Neural progenitor cell (in vitro differentiated cells): Measurements from ENCODE around the gene PCSK9. TPM values are rescaled to one million over a fixed set of nuclear protein-coding genes. Genes with fewer than 3 reads are reported as not detected.

Source experiments
- DNase-seq: peaks from one replicate; pipeline ENCODE4 v3.0.0-alpha.2; 2016; ENCODE audit warnings: low spot score
- H2AFZ ChIP-seq: fragments of 200-600 bp; sonication (generic); replicated peaks from 2 replicates; pipeline ENCODE4 v1.6.1; 2016; ENCODE audit warnings: antibody characterized with exemption
- H3F3A ChIP-seq: fragments of 200-600 bp; sonication (generic); 2 replicates; pipeline ENCODE4 v1.6.1; 2016; ENCODE audit warnings: antibody characterized with exemption, low read depth
- H3K27ac ChIP-seq: fragments of 200-600 bp; sonication (generic); 2 replicates; pipeline ENCODE4 v1.5.1; 2016; ENCODE audit warnings: mild to moderate bottlenecking
- H3K27me3 ChIP-seq: fragments of 200-600 bp; sonication (generic); 2 replicates; pipeline ENCODE4 v1.6.1; 2016; ENCODE audit warnings: mild to moderate bottlenecking, moderate library complexity
- H3K36me3 ChIP-seq: fragments of 200-600 bp; sonication (generic); 2 replicates; pipeline ENCODE4 v1.5.1; 2016
- H3K4me1 ChIP-seq: fragments of 200-600 bp; sonication (generic); 2 replicates; pipeline ENCODE4 v1.6.1; 2016; ENCODE audit warnings: mixed run types
- H3K4me2 ChIP-seq: fragments of 200-600 bp; sonication (generic); 2 replicates; pipeline ENCODE4 v1.6.1; 2016
- H3K4me3 ChIP-seq: fragments of 200-600 bp; sonication (generic); 2 replicates; pipeline ENCODE4 v1.5.1; 2016
- H3K79me2 ChIP-seq: fragments of 200-600 bp; sonication (generic); 2 replicates; pipeline ENCODE4 v1.6.1; 2016; ENCODE audit warnings: low read depth
- H3K9ac ChIP-seq: fragments of 200-600 bp; sonication (generic); 2 replicates; pipeline ENCODE4 v1.6.1; 2016
- H3K9me3 ChIP-seq: fragments of 200-600 bp; sonication (generic); 2 replicates; pipeline ENCODE4 v1.5.1; 2016; ENCODE audit warnings: low read depth
- H4K20me1 ChIP-seq: fragments of 200-600 bp; sonication (generic); 2 replicates; pipeline ENCODE4 v1.6.1; 2016; ENCODE audit warnings: low read depth
- H3K27ac Mint-ChIP-seq: 3 replicates; pipeline ENCODE4 v1.8.0; 2021; ENCODE audit warnings: mixed read lengths
- H3K27me3 Mint-ChIP-seq: 2 replicates; pipeline ENCODE4 v1.8.0; 2022; ENCODE audit warnings: low read depth, mild to moderate bottlenecking, inconsistent platforms, moderate library complexity, mixed read lengths; ENCODE audit not compliant: insufficient read depth
- H3K36me3 Mint-ChIP-seq: 3 replicates; pipeline ENCODE4 v1.8.0; 2021; ENCODE audit warnings: mixed read lengths
- H3K4me1 Mint-ChIP-seq: 3 replicates; pipeline ENCODE4 v1.8.0; 2021; ENCODE audit warnings: mixed read lengths
- H3K4me3 Mint-ChIP-seq: 3 replicates; pipeline ENCODE4 v1.8.0; 2021; ENCODE audit warnings: mild to moderate bottlenecking, moderate library complexity, mixed read lengths
- H3K9me3 Mint-ChIP-seq: 3 replicates; pipeline ENCODE4 v1.8.0; 2020; ENCODE audit warnings: mixed read lengths
- CTCF ChIP-seq: fragments of 200-600 bp; sonication (generic); IDR thresholded peaks from 2 replicates; pipeline ENCODE4 v1.5.1; 2017; ENCODE audit warnings: antibody characterized with exemption, mild to moderate bottlenecking
- EZH2 ChIP-seq: fragments of 200-600 bp; sonication (generic); IDR thresholded peaks from 2 replicates; pipeline ENCODE4 v1.6.1; 2017; ENCODE audit warnings: antibody characterized with exemption, mild to moderate bottlenecking, moderate library complexity
- EZH2phosphoT487 ChIP-seq: fragments of 200-600 bp; sonication (generic); IDR thresholded peaks from 2 replicates; pipeline ENCODE4 v1.6.1; 2017; ENCODE audit warnings: antibody characterized with exemption
- total RNA-seq: library from RNA; depleted of rRNA; stranded (reverse); fragments of >200 nt; gene quantifications from 2 replicates; pipeline ENCODE4 v1.2.3, GENCODE V29; 2015; ENCODE audit warnings: low replicate concordance

Gene PCSK9
- total RNA-seq, 1 donor from 2014 or later: 4.5 TPM

- H3K27ac ChIP-seq: no peak overlapping the region
Measured at GRCh38 chr1:55000110-55001085, 39.0 kb upstream of the PCSK9 start.

GRCh38 chr1:55001311-55001710 lies 38.0 kb upstream of the PCSK9 start:
- Histone ChIP-seq H3K9ac (no peak overlapping the region), H3K9me3 (no peaks in the 10 kb centered on the region), H2AFZ (no peak overlapping the region), H4K20me1 (peaks cover 2% of the 10 kb centered on the region), H3K4me1 (peaks cover 6% of the 10 kb centered on the region), H3K27me3 (peaks cover 56% of the 10 kb centered on the region), H3K27ac (no peak overlapping the region), H3F3A (peaks cover 9% of the 10 kb centered on the region), H3K36me3 (no peaks in the 10 kb centered on the region), H3K79me2 (no peaks in the 10 kb centered on the region), H3K4me3 (no peak overlapping the region), H3K4me2 (no peak overlapping the region)
- H3K27ac Mint-ChIP-seq: no peak overlapping the region
- no peak overlapping the region for H3K4me3 Mint-ChIP-seq
- peaks cover 12% of the 10 kb centered on the region for H3K4me1 Mint-ChIP-seq
- H3K9me3 Mint-ChIP-seq: no peaks in the 10 kb centered on the region
- no peak for DNase-seq
- no peaks in the 10 kb centered on the region for H3K36me3 Mint-ChIP-seq
- TF ChIP-seq CTCF (no peak), EZH2 (no peak), EZH2phosphoT487 (no peak)
- H3K27me3 Mint-ChIP-seq: peaks cover 32% of the 10 kb centered on the region

More at GRCh38 chr1:55000110-55001085, 39.0 kb upstream of the PCSK9 start:
- Mint-ChIP-seq H3K27me3 (peaks cover 35% of the 10 kb centered on the region), H3K36me3 (no peaks in the 10 kb centered on the region), H3K9me3 (no peaks in the 10 kb centered on the region), H3K4me3 (no peak overlapping the region), H3K27ac (no peak overlapping the region), H3K4me1 (peaks cover 19% of the 10 kb centered on the region)
- H3K27me3 ChIP-seq: peaks cover 65% of the 10 kb centered on the region
- H3K79me2 ChIP-seq: no peaks in the 10 kb centered on the region
- peaks cover 7% of the 10 kb centered on the region for H3K4me1 ChIP-seq
- H3K9me3 ChIP-seq: no peaks in the 10 kb centered on the region
- H3F3A ChIP-seq: peaks cover 9% of the 10 kb centered on the region
- H3K4me3 ChIP-seq: no peak overlapping the region
- H4K20me1 ChIP-seq: peaks cover 2% of the 10 kb centered on the region
- H3K9ac ChIP-seq: no peak overlapping the region
- no peak overlapping the region for H3K4me2 ChIP-seq
- DNase-seq: no peak
- H3K36me3 ChIP-seq: no peaks in the 10 kb centered on the region
- no peak overlapping the region for H2AFZ ChIP-seq
- TF ChIP-seq EZH2phosphoT487 (no peak), CTCF (no peak), EZH2 (no peak)

- peaks cover 5% of the 10 kb centered on the region for H3F3A ChIP-seq
- no peak overlapping the region for H3K27ac ChIP-seq
- DNase-seq: no peak
- Mint-ChIP-seq H3K4me3 (no peak overlapping the region), H3K27me3 (peaks cover 23% of the 10 kb centered on the region), H3K36me3 (no peaks in the 10 kb centered on the region), H3K4me1 (peaks cover under 1% of the 10 kb centered on the region), H3K9me3 (no peaks in the 10 kb centered on the region), H3K27ac (no peak overlapping the region)
- no peaks in the 10 kb centered on the region for H3K4me1 ChIP-seq
- H3K9me3 ChIP-seq: no peaks in the 10 kb centered on the region
- H3K4me3 ChIP-seq: no peak overlapping the region
- H3K9ac ChIP-seq: no peak overlapping the region
- H4K20me1 ChIP-seq: peaks cover 2% of the 10 kb centered on the region
- H3K4me2 ChIP-seq: no peak overlapping the region
- no peak overlapping the region for H2AFZ ChIP-seq
- TF ChIP-seq EZH2phosphoT487: no peak
- no peak for TF ChIP-seq CTCF
- no peak for TF ChIP-seq EZH2
- H3K27me3 ChIP-seq: peaks cover 42% of the 10 kb centered on the region
- H3K79me2 ChIP-seq: no peaks in the 10 kb centered on the region
- no peaks in the 10 kb centered on the region for H3K36me3 ChIP-seq
Measured at GRCh38 chr1:55002686-55003085, 36.7 kb upstream of the PCSK9 start.
